Prostate gland (tissue), 2 donors: Measurements from ENCODE around the gene EPHB3. TPM values are rescaled to one million over a fixed set of nuclear protein-coding genes. Genes with fewer than 3 reads are reported as not detected.

ENCODE experiments used
- DNase-seq: peaks from one replicate; pipeline ENCODE4 v3.0.0-alpha.2; 2019; ENCODE audit warnings: low spot score
- H3K27ac ChIP-seq, 2 donors: fragments of 200-600 bp; sonication (generic); 2 replicates each; pipeline ENCODE4 v1.5.1; 2017 to 2019
- H3K27me3 ChIP-seq: fragments of 200-600 bp; sonication (generic); replicated peaks from 2 replicates; pipeline ENCODE4 v1.5.1; 2019; ENCODE audit not compliant: insufficient read depth
- H3K36me3 ChIP-seq, 2 donors: fragments of 200-600 bp; sonication (generic); 1 replicate in 1 of 2; 2 replicates in 1 of 2; pipeline versions ENCODE4 v1.5.1 to v1.8.1; 2017 to 2019
- H3K4me1 ChIP-seq: fragments of 200-600 bp; sonication (generic); replicated peaks from 2 replicates; pipeline ENCODE4 v1.5.1; 2019
- H3K4me3 ChIP-seq, 2 donors: fragments of 200-600 bp; sonication (generic); 2 replicates each; pipeline ENCODE4 v1.5.1; 2017 to 2019
- H3K9me3 ChIP-seq: fragments of 200-600 bp; sonication (generic); 2 replicates; pipeline ENCODE4 v1.5.1; 2017
- CTCF ChIP-seq, 4 experiments: fragments of 200-600 bp in 2 of 4; fragments of 450-650 bp in 2 of 4; sonication (generic) in 2 of 4; IDR thresholded peaks; 1 replicate in 3 of 4; 2 replicates in 1 of 4; pipeline ENCODE4 v1.5.1; 2016 to 2019; ENCODE audit warnings: antibody characterized with exemption in 4 of 4, mild to moderate bottlenecking in 2 of 4, moderate library complexity in 2 of 4
- POLR2A ChIP-seq: fragments of 450-650 bp; IDR thresholded peaks from one replicate; pipeline ENCODE4 v1.6.1; 2016; ENCODE audit warnings: antibody characterized with exemption, mild to moderate bottlenecking
- POLR2AphosphoS5 ChIP-seq: sonication (generic); formaldehyde crosslinking; IDR thresholded peaks from one replicate; pipeline ENCODE4 v1.6.1; 2017; ENCODE audit warnings: antibody characterized with exemption
- WGBS: methylation state at CpG from one replicate; pipeline ENCODE4 v1.1.5; 2018; 5-methylcytosine and 5-hydroxymethylcytosine counted together
- intact Hi-C: fragments of 100-400 bp; cut with DNase I; formaldehyde crosslinking; loops from one replicate; pipeline ENCODE4 v1.14.2; 2022
- total RNA-seq, 2 donors: library from RNA; depleted of rRNA; stranded (reverse); fragments of >200 nt; gene quantifications; one replicate each; pipeline ENCODE4 v1.1.0, GENCODE V29; 2016

The EPHB3 gene
- total RNA-seq, 2 donors from 2014 or later = 11.9 to 25.2 TPM

GRCh38 chr3:184539801-184540435, 21.7 kb upstream of the EPHB3 start:
- intact Hi-C loops = loop anchor here (5.0 kb wide), 1 partner anchor 168 kb away; no protein-coding TSS in a partner anchor
- 86% methylated on average over 16 of the region's 16 CpGs for WGBS
- Histone ChIP-seq H3K27me3 (no peaks in the 10 kb centered on the region), H3K27ac (no peak overlapping the region), H3K4me1 (no peaks in the 10 kb centered on the region), H3K9me3 (no peaks in the 10 kb centered on the region), H3K36me3 (no peaks in the 10 kb centered on the region), H3K4me3 (no peak overlapping the region)
- DNase-seq = no peak
- TF ChIP-seq POLR2AphosphoS5 = no peak
- no peak for TF ChIP-seq POLR2A
- no peak for TF ChIP-seq CTCF (IDR thresholded peaks at IDR 0.05)

- Histone ChIP-seq H3K4me1 (no peaks in the 10 kb centered on the region), H3K27ac (no peak overlapping the region), H3K9me3 (no peaks in the 10 kb centered on the region), H3K36me3 (no peaks in the 10 kb centered on the region), H3K4me3 (no peak overlapping the region), H3K27me3 (no peaks in the 10 kb centered on the region)
- WGBS = 43% methylated on average over 14 of the region's 14 CpGs
- TF ChIP-seq POLR2AphosphoS5 (peak; percentile 58), POLR2A (no peak), CTCF (IDR thresholded peaks at IDR 0.05) (peak; percentile 61 to 85 (median 81))
- peak; percentile 87 for DNase-seq
- intact Hi-C loops = loop anchor here (5.0 kb wide), 1 partner anchor 169 kb away; no protein-coding TSS in a partner anchor
These were observed 20.6 kb upstream of the EPHB3 start for GRCh38 chr3:184540777-184541681.

GRCh38 chr3:184541886-184542562, 19.6 kb upstream of the EPHB3 start:
- Histone ChIP-seq H3K36me3 (no peaks in the 10 kb centered on the region), H3K27ac (no peak overlapping the region), H3K4me1 (no peaks in the 10 kb centered on the region), H3K9me3 (no peaks in the 10 kb centered on the region), H3K27me3 (no peaks in the 10 kb centered on the region), H3K4me3 (no peak overlapping the region)
- TF ChIP-seq POLR2AphosphoS5 (no peak), POLR2A (no peak), CTCF (IDR thresholded peaks at IDR 0.05) (no peak)
- no peak for DNase-seq
- 75% methylated on average over 16 of the region's 16 CpGs for WGBS
- intact Hi-C loops = loop anchor here (5.0 kb wide), 1 partner anchor 170 kb away; no protein-coding TSS in a partner anchor

- TF ChIP-seq POLR2AphosphoS5 (no peak), CTCF (IDR thresholded peaks at IDR 0.05) (no peak), POLR2A (no peak)
These were observed 19.0 kb upstream of the EPHB3 start for GRCh38 chr3:184542577-184542976.

More at GRCh38 chr3:184542577-184542976, 19.0 kb upstream of the EPHB3 start:
- intact Hi-C loops = loop anchor here (5.0 kb wide), 1 partner anchor 170 kb away; no protein-coding TSS in a partner anchor
- Histone ChIP-seq H3K27me3 (no peaks in the 10 kb centered on the region), H3K9me3 (no peaks in the 10 kb centered on the region), H3K4me1 (no peaks in the 10 kb centered on the region), H3K36me3 (no peaks in the 10 kb centered on the region), H3K27ac (no peak overlapping the region), H3K4me3 (no peak overlapping the region)
- 50% methylated on average over 4 of the region's 4 CpGs for WGBS
- DNase-seq = no peak
